HUDEP-2 (cell line): ENCODE results near the gene CCDC85B.
"Not testable (repeated sequence)": the region's sequence is repeated elsewhere in the genome, so short reads cannot be mapped to it uniquely, and the experiment has no call there.

ENCODE experiments used
- DNase-seq, 76 experiments: peaks; one replicate each; lab custom pipeline; 2025; ENCODE audit not compliant: unreplicated experiment in 76 of 76; lab: John Stamatoyannopoulos, UW

CCDC85B gene

GRCh38 chr11:65890324-65891218 is at the start of gene CCDC85B:
CCDC85B (plus strand) TSS chr11:65890673; CDS start chr11:65890784, 111 bp downstream.
- peak in 74 of 76 experiments; percentile 48 to 97 (median 94) for DNase-seq

GRCh38 chr11:65842144-65842543 is 48.3 kb upstream of the CCDC85B start:
- no peak for DNase-seq

GRCh38 chr11:65843811-65844210 is 46.7 kb upstream of the CCDC85B start:
- DNase-seq = no peak

- no peak for DNase-seq
Observed at GRCh38 chr11:65844231-65844872, 46.1 kb upstream of the CCDC85B start.

GRCh38 chr11:65847746-65848145 is 42.7 kb upstream of the CCDC85B start:
- DNase-seq = no peak

- not testable (repeated sequence) for DNase-seq
Observed at GRCh38 chr11:65848693-65849092, 41.8 kb upstream of the CCDC85B start.

- DNase-seq = no peak
Observed at GRCh38 chr11:65849366-65849765, 41.1 kb upstream of the CCDC85B start.

- DNase-seq = no peak
Observed at GRCh38 chr11:65849771-65850216, 40.7 kb upstream of the CCDC85B start.

- no peak for DNase-seq
Observed at GRCh38 chr11:65850217-65851082, 40.0 kb upstream of the CCDC85B start.

- peak in 12 of 76 experiments; percentile 3 to 46 (median 26) for DNase-seq
Observed at GRCh38 chr11:65851083-65851579, 39.3 kb upstream of the CCDC85B start.

GRCh38 chr11:65851811-65852507 is 38.5 kb upstream of the CCDC85B start:
- DNase-seq = no peak

GRCh38 chr11:65852508-65853245 is 37.8 kb upstream of the CCDC85B start:
- no peak for DNase-seq

GRCh38 chr11:65853246-65853979 is 37.1 kb upstream of the CCDC85B start:
- no peak for DNase-seq

- no peak for DNase-seq
Observed at GRCh38 chr11:65854161-65854592, 36.3 kb upstream of the CCDC85B start.

- no peak for DNase-seq
Observed at GRCh38 chr11:65854852-65855837, 35.3 kb upstream of the CCDC85B start.

- no peak for DNase-seq
Observed at GRCh38 chr11:65855927-65856363, 34.5 kb upstream of the CCDC85B start.
